K562 (cell line): ENCODE measurements around the gene TMEM120B. TPM values are rescaled to one million over a fixed set of nuclear protein-coding genes. Genes with fewer than 3 reads are reported as not detected.

Experiments used
- ATAC-seq: fragments of 200-7000 bp; cut with Tn5 transposase; 3 replicates; pipeline ENCODE4 v1.9.1; 2020; ENCODE audit warnings: moderate library complexity
- BruUV-seq: library from RNA; stranded (reverse); fragments of 400-500 nt; replicated peaks from 2 replicates; lab custom pipeline; 2021; lab: Mats Ljungman, UMichigan
- CTCF ChIA-PET: fragments of 300-600 bp; formaldehyde crosslinking; extraction: SDS; loops from one replicate; lab custom pipeline; 2021; ENCODE audit warnings: low intra/inter-chr PET ratio; lab: Yijun Ruan, JAX
- POLR2A ChIA-PET: fragments of 300-600, 350-650 bp; sonication (Branson Sonifier 250); formaldehyde crosslinking; extraction: SDS; loops from one replicate; lab custom pipeline; 2021; ENCODE audit warnings: antibody characterized with exemption, inconsistent platforms; lab: Yijun Ruan, JAX
- DNase-seq, 4 experiments: peaks; one replicate each; pipeline versions ENCODE4 v3.0.0 to v3.0.0-alpha.2; 2011 to 2018; ENCODE audit warnings: low spot score in 3 of 4, mixed read lengths in 3 of 4; ENCODE audit errors: extremely low read depth in 1 of 4
- FAIRE-seq: peaks from 2 replicates; lab custom pipeline; 2011; peaks lifted over from hg19 to GRCh38; lab: Jason Lieb, UNC
- H2AFZ ChIP-seq: 2 replicates; pipeline ENCODE4 v1.6.0; 2011; ENCODE audit warnings: low read depth, low read length, control low read depth, inconsistent platforms
- H3K27ac ChIP-seq: fragments of 200-600 bp; 3 replicates; pipeline ENCODE4 v1.8.0; 2011; ENCODE audit warnings: low read depth, mild to moderate bottlenecking, control low read depth, inconsistent platforms, low read length, moderate library complexity, mixed read lengths; ENCODE audit errors: extremely low read depth
- H3K27me3 ChIP-seq, 2 experiments: fragments of 300-600 bp in 1 of 2; 2 replicates in 1 of 2; 3 replicates in 1 of 2; pipeline versions ENCODE4 v1.6.0 to v1.8.0; 2011; ENCODE audit warnings: inconsistent platforms in 2 of 2, low read length in 2 of 2, mild to moderate bottlenecking in 1 of 2, mixed read lengths in 1 of 2, moderate library complexity in 1 of 2; ENCODE audit not compliant: control insufficient read depth in 2 of 2, insufficient read depth in 2 of 2
- H3K36me3 ChIP-seq: fragments of 300-600 bp; 3 replicates; pipeline ENCODE4 v1.8.0; 2011; ENCODE audit warnings: mild to moderate bottlenecking, low read length, inconsistent platforms; ENCODE audit not compliant: control insufficient read depth, insufficient read depth
- H3K4me1 ChIP-seq, 2 experiments: fragments of 200-600 bp in 1 of 2; replicated peaks in 1 of 2; 2 replicates in 1 of 2; 3 replicates in 1 of 2; pipeline versions ENCODE4 v1.5.1 to v1.8.0; 2011; ENCODE audit warnings: inconsistent platforms in 2 of 2, low read length in 2 of 2, mild to moderate bottlenecking in 1 of 2, mixed read lengths in 1 of 2, moderate library complexity in 1 of 2; ENCODE audit not compliant: control insufficient read depth in 2 of 2, insufficient read depth in 2 of 2
- H3K4me2 ChIP-seq: 2 replicates; pipeline ENCODE4 v1.6.1; 2011; ENCODE audit warnings: low read length, control low read depth, inconsistent platforms, mixed read lengths; ENCODE audit not compliant: insufficient read depth
- H3K4me3 ChIP-seq: fragments of 200-600 bp; sonication (generic), shearing (Covaris generic); 2 replicates; pipeline ENCODE4 v1.5.1; 2016; ENCODE audit warnings: control low read depth, inconsistent platforms
- H3K79me2 ChIP-seq: fragments of 200-600 bp; 3 replicates; pipeline ENCODE4 v1.8.0; 2011; ENCODE audit warnings: low read length, inconsistent platforms; ENCODE audit not compliant: control insufficient read depth, insufficient read depth
- H3K9ac ChIP-seq, 2 experiments: 2 replicates each; pipeline versions ENCODE4 v1.6.0 to v1.6.1; 2011; ENCODE audit warnings: low read depth in 2 of 2, low read length in 2 of 2, control low read depth in 1 of 2, inconsistent platforms in 1 of 2, mild to moderate bottlenecking in 1 of 2, mixed read lengths in 1 of 2; ENCODE audit not compliant: insufficient read depth in 1 of 2
- H3K9me1 ChIP-seq: one replicate; pipeline ENCODE4 v1.6.0; 2011; ENCODE audit warnings: inconsistent platforms, mild to moderate bottlenecking, low read length, moderate library complexity; ENCODE audit not compliant: control insufficient read depth, insufficient read depth
- H3K9me3 ChIP-seq: replicated peaks from 2 replicates; pipeline ENCODE4 v1.5.1; 2011; ENCODE audit warnings: low read depth, low read length, inconsistent platforms; ENCODE audit not compliant: control insufficient read depth, insufficient read depth
- H4K20me1 ChIP-seq: replicated peaks from 2 replicates; pipeline ENCODE4 v1.6.1; 2011; ENCODE audit warnings: low read length, inconsistent platforms, mixed read lengths; ENCODE audit not compliant: control insufficient read depth, insufficient read depth
- BRF1 ChIP-seq: IDR thresholded peaks from 3 replicates; pipeline ENCODE4 v1.6.1; 2011; ENCODE audit warnings: borderline replicate concordance, mild to moderate bottlenecking; ENCODE audit not compliant: insufficient read length; ENCODE audit errors: extremely low read depth
- DDX20 ChIP-seq: fragments of 450-650 bp; IDR thresholded peaks from 2 replicates; pipeline ENCODE4 v1.6.1; 2016; ENCODE audit warnings: missing genetic modification characterization, low read depth, mild to moderate bottlenecking, missing compliant biosample characterization, moderate library complexity
- KLF1 ChIP-seq: fragments of 450-650 bp; IDR thresholded peaks from 2 replicates; pipeline ENCODE4 v1.6.1; 2016; ENCODE audit warnings: missing genetic modification characterization, missing compliant biosample characterization
- L3MBTL2 ChIP-seq: fragments of 450-650 bp; IDR thresholded peaks from 2 replicates; pipeline ENCODE4 v1.6.1; 2016; ENCODE audit warnings: mild to moderate bottlenecking, moderate library complexity
- NFYB ChIP-seq: IDR thresholded peaks from 2 replicates; pipeline ENCODE4 v1.6.1; 2011; ENCODE audit warnings: mild to moderate bottlenecking, moderate library complexity; ENCODE audit not compliant: insufficient read length; ENCODE audit errors: extremely low read depth
- NUFIP1 ChIP-seq: fragments of 450-650 bp; IDR thresholded peaks from 2 replicates; pipeline ENCODE4 v1.6.1; 2018; ENCODE audit not compliant: partially characterized antibody
- TAF15 ChIP-seq: fragments of 200-400 bp; formaldehyde crosslinking; IDR thresholded peaks from 2 replicates; pipeline ENCODE4 v1.6.1; 2017; ENCODE audit warnings: mild to moderate bottlenecking, low read depth, low read length, moderate library complexity
- ZNF133 ChIP-seq: fragments of 250-450 bp; sonication (Bioruptor Pico); IDR thresholded peaks from 2 replicates; pipeline ENCODE4 v1.4.0; 2020; ENCODE audit warnings: mild to moderate bottlenecking
- ZNF311 ChIP-seq: fragments of 250-450 bp; sonication (Bioruptor Pico); IDR thresholded peaks from 2 replicates; pipeline ENCODE4 v1.4.0; 2020; ENCODE audit warnings: mild to moderate bottlenecking, moderate library complexity
- ZNF316 ChIP-seq: fragments of 450-650 bp; IDR thresholded peaks from 2 replicates; pipeline ENCODE4 v1.6.1; 2016
- ZNF695 ChIP-seq: fragments of 450-650 bp; formaldehyde crosslinking; IDR thresholded peaks from 2 replicates; pipeline ENCODE4 v1.4.0; 2020; ENCODE audit warnings: mild to moderate bottlenecking, moderate library complexity
- WGBS: fragments of 100-300 bp; shearing (Covaris generic); methylation state at CpG from one replicate; pipeline ENCODE4 v1.1.6; 2016; ENCODE audit warnings: low coverage, mixed read lengths; ENCODE audit not compliant: insufficient coverage; ENCODE audit errors: missing lambda C conversion rate; 5-methylcytosine and 5-hydroxymethylcytosine counted together
- in situ Hi-C: fragments of 300-500 bp; cut with MboI; formaldehyde crosslinking; loops from 4 replicates; pipeline ENCODE4 v1.15.0; 2018; ENCODE audit warnings: inconsistent platforms, mixed read lengths
- intact Hi-C: fragments of 100-400 bp; cut with micrococcal nuclease; formaldehyde crosslinking; loops from 2 replicates; pipeline ENCODE4 v1.14.2; 2022
- polyA plus RNA-seq, 8 experiments: library from polyadenylated mRNA; depleted of rRNA in 4 of 8; stranded (reverse) in 5 of 8; unstranded in 3 of 8; fragments of >200 nt; fragmentation: Nextera tagmentation in 2 of 8; fragmentation: Illumina TruSeq in 1 of 8; extraction: Ambion mirVana in 2 of 8; extraction: Trizol in 1 of 8; gene quantifications; 2 replicates each; pipeline versions ENCODE4 v1.2.1 to v1.2.3, GENCODE V29; 2011 to 2014; ENCODE audit warnings: inconsistent platforms in 1 of 8, missing spikeins in 1 of 8
- total RNA-seq, 7 experiments: library from RNA; depleted of rRNA in 6 of 7; stranded (reverse); fragments of >200 nt in 6 of 7; fragmentation: Illumina TruSeq in 2 of 7; extraction: Trizol in 2 of 7; gene quantifications; 2 replicates each; pipeline versions ENCODE4 v1.2.1 to v1.2.3, GENCODE V29; 2011 to 2021; ENCODE audit warnings: low replicate concordance in 1 of 7
- TF ChIP-seq, protein P1 (sequence below): fragments of 250-450 bp; sonication (Bioruptor Pico); IDR thresholded peaks from 2 replicates; pipeline ENCODE4 v1.4.0; 2020; ENCODE audit warnings: mild to moderate bottlenecking, moderate library complexity, borderline replicate concordance
- TF ChIP-seq, protein P2 (sequence below): sonication (generic); formaldehyde crosslinking; IDR thresholded peaks from 2 replicates; pipeline ENCODE4 v1.9.0; 2022; ENCODE audit warnings: mild to moderate bottlenecking, missing genetic modification reagents
- TF ChIP-seq, protein P3 (sequence below): fragments of 450-650 bp; IDR thresholded peaks from 2 replicates; pipeline ENCODE4 v1.6.1; 2016; ENCODE audit warnings: antibody characterized with exemption
- TF ChIP-seq, protein P4 (sequence below), 2 experiments: fragments of 250-450 bp in 1 of 2; fragments of 450-650 bp in 1 of 2; sonication (Bioruptor Pico) in 1 of 2; IDR thresholded peaks; 2 replicates each; pipeline versions ENCODE4 v1.6.1 to v1.8.0; 2016 to 2021; ENCODE audit warnings: mild to moderate bottlenecking in 2 of 2, moderate library complexity in 2 of 2, missing compliant biosample characterization in 1 of 2, missing genetic modification characterization in 1 of 2

TMEM120B gene
- total and polyA plus RNA-seq, 9 of the 15 experiments (the other 6 are each of a cell fraction or from before 2014, with no cell fraction given), result 1.7 to 18.6 (median 7.4) TPM

DNA sequence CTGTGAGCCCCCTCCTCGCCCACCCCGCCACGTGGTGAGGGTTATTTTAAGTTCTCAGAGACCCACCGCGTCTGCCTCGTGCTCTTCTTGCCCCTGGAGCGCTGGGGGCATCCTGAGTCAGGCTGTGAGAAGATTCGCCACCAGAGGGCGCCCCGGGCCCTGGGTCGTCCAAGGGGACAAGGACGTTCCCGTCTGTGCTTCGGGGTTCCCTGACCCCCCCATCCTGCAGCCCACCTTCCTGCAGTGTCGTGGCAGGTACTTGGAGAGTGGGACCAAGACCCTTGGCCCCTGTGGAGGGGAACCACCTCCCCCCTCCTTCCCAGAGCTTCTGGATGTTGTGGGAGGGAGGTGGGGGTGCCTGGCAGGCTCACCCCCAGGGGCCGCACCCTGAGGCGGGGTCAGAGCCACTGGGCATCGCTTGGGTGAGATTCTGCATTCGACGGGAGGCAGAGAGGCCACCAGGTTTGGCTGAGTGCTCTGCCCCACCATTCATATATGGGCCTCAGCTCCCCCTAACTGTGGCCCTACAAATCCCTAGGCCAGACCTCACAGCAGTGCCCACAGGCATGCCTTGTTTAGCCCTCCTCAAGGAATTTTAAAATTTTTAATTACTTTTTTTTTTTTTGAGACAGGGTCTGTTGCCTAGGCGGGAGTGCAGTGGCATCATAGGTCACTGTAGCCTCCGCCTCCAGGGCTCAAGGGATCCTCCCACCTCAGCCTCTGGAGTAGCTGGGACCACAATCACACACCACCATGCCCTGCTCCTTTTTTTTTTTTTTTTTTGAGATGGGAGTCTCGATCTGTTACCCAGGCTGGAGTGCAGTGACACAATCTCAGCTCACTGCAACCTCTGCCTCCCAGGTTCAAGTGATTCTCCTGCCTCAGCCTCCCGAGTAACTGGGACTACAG is 63.9 kb downstream of the TMEM120B start:
- BruUV-seq, result no TSS peak
- DNase-seq (peak; percentile 85 to 87 (median 86)), ATAC-seq (peak; percentile 86), FAIRE-seq (peak; percentile 82)
- no peak overlapping the region for H3K4me3 ChIP-seq
- in situ Hi-C loops (no loop called here), intact Hi-C loops (loop anchor here (1.0 kb wide), 3 partner anchors 18 to 112 kb away; partner anchors contain the start of gene PSMD9)
- no peak overlapping the region for H3K4me2 ChIP-seq
- H2AFZ ChIP-seq, result peak overlapping the region; percentile 75; the same call in 1 of the 2 replicates
- H3K9ac ChIP-seq, result peak overlapping the region; percentile 12 to 65; a peak in 3 of 4 replicates
- ChIA-PET POLR2A (interaction anchor here (0.7 to 1.1 kb wide), 2 partner anchors 13 to 144 kb away, joined by 3 read pairs; no protein-coding TSS in a partner anchor), CTCF (interaction anchor here (0.6 to 3.2 kb wide), 5 partner anchors 18 to 112 kb away, joined by 3 to 33 read pairs (median 5); partner anchors contain the start of genes PSMD9 and RHOF)
- peaks cover 6% of the 10 kb centered on the region; the same call in 1 of the 2 replicates for H4K20me1 ChIP-seq
- H3K27ac ChIP-seq, result no peak overlapping the region; the same call in 2 of the 3 replicates
- H3K4me1 ChIP-seq, result peaks cover 8 to 49% of the 10 kb centered on the region in 2 experiments
- peaks cover 24% of the 10 kb centered on the region; the same call in 2 of the 3 replicates for H3K36me3 ChIP-seq
- no peaks in the 10 kb centered on the region for H3K79me2 ChIP-seq
- WGBS, result 25% methylated on average over 19 of the region's 24 CpGs
- peaks cover 2% of the 10 kb centered on the region for H3K9me1 ChIP-seq
- H3K27me3 ChIP-seq, result no peaks in the 10 kb centered on the region
- no peaks in the 10 kb centered on the region for H3K9me3 ChIP-seq
- no peak for TF ChIP-seq ZNF316
- TF ChIP-seq L3MBTL2, result 0 out of 2 replicates have a peak, but pooled peaks have one; percentile 24
- no peak for TF ChIP-seq NUFIP1
- no peak for TF ChIP-seq TAF15
- TF ChIP-seq, protein P1, sequence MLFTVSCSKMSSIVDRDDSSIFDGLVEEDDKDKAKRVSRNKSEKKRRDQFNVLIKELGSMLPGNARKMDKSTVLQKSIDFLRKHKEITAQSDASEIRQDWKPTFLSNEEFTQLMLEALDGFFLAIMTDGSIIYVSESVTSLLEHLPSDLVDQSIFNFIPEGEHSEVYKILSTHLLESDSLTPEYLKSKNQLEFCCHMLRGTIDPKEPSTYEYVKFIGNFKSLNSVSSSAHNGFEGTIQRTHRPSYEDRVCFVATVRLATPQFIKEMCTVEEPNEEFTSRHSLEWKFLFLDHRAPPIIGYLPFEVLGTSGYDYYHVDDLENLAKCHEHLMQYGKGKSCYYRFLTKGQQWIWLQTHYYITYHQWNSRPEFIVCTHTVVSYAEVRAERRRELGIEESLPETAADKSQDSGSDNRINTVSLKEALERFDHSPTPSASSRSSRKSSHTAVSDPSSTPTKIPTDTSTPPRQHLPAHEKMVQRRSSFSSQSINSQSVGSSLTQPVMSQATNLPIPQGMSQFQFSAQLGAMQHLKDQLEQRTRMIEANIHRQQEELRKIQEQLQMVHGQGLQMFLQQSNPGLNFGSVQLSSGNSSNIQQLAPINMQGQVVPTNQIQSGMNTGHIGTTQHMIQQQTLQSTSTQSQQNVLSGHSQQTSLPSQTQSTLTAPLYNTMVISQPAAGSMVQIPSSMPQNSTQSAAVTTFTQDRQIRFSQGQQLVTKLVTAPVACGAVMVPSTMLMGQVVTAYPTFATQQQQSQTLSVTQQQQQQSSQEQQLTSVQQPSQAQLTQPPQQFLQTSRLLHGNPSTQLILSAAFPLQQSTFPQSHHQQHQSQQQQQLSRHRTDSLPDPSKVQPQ (CRISPR knock-in tag), result no peak
- TF ChIP-seq ZNF133 (CRISPR knock-in tag), result no peak
- TF ChIP-seq DDX20 (tag), result no peak
- TF ChIP-seq ZNF695 (CRISPR knock-in tag), result no peak
- TF ChIP-seq KLF1 (tag), result no peak
- TF ChIP-seq, protein P2, sequence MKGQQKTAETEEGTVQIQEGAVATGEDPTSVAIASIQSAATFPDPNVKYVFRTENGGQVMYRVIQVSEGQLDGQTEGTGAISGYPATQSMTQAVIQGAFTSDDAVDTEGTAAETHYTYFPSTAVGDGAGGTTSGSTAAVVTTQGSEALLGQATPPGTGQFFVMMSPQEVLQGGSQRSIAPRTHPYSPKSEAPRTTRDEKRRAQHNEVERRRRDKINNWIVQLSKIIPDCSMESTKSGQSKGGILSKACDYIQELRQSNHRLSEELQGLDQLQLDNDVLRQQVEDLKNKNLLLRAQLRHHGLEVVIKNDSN, result peak; percentile 36; the same call in 1 of the 2 replicates
- TF ChIP-seq NFYB, result no peak
- no peak for TF ChIP-seq BRF1
- no peak for TF ChIP-seq ZNF311 (CRISPR knock-in tag)
- TF ChIP-seq, protein P3, sequence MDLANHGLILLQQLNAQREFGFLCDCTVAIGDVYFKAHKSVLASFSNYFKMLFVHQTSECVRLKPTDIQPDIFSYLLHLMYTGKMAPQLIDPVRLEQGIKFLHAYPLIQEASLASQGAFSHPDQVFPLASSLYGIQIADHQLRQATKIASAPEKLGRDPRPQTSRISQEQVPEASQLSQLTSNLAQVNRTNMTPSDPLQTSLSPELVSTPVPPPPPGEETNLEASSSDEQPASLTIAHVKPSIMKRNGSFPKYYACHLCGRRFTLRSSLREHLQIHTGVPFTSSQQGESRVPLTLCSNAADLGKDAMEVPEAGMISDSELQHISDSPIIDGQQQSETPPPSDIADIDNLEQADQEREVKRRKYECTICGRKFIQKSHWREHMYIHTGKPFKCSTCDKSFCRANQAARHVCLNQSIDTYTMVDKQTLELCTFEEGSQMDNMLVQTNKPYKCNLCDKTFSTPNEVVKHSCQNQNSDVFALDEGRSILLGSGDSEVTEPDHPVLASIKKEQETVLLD, result 0 out of 2 replicates have a peak, but pooled peaks have one; percentile 17
- TF ChIP-seq, protein P4, sequence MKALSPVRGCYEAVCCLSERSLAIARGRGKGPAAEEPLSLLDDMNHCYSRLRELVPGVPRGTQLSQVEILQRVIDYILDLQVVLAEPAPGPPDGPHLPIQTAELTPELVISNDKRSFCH (CRISPR knock-in tag; IDR thresholded peaks at IDR 0.05), result no peak
- TF ChIP-seq, protein P4 (tag; IDR thresholded peaks at IDR 0.05), result no peak
